SK-N-SH treated with all-trans-retinoic acid at 6 μM for 48 hours (cell line): ENCODE data around the gene LY9.

Source experiments
- ATAC-seq: fragments of 200-7000 bp; cut with Tn5 transposase; 3 replicates; pipeline ENCODE4 v1.9.1; 2020; ENCODE audit warnings: mild to moderate bottlenecking, moderate library complexity
- BACH2 ChIP-seq: fragments of 250-450 bp; sonication (Bioruptor Pico); IDR thresholded peaks from 2 replicates; pipeline ENCODE4 v1.9.0; 2021; ENCODE audit warnings: mild to moderate bottlenecking, borderline replicate concordance
- CSDC2 ChIP-seq: fragments of 250-450 bp; sonication (Bioruptor Pico); IDR thresholded peaks from 2 replicates; pipeline ENCODE4 v1.5.0; 2020; ENCODE audit warnings: mild to moderate bottlenecking, moderate library complexity
- ESRRG ChIP-seq: fragments of 250-450 bp; sonication (Bioruptor Pico); IDR thresholded peaks from 2 replicates; pipeline ENCODE4 v1.6.1; 2021; ENCODE audit warnings: mild to moderate bottlenecking
- GLIS3 ChIP-seq: fragments of 250-450 bp; sonication (Bioruptor Pico); IDR thresholded peaks from 2 replicates; pipeline ENCODE4 v1.5.0; 2020; ENCODE audit warnings: mild to moderate bottlenecking, moderate library complexity
- ISL1 ChIP-seq: fragments of 250-450 bp; sonication (Bioruptor Pico); IDR thresholded peaks from 2 replicates; pipeline ENCODE4 v2.1.2; 2022; ENCODE audit warnings: mild to moderate bottlenecking, moderate library complexity
- PPARA ChIP-seq: fragments of 250-450 bp; sonication (Bioruptor Pico); IDR thresholded peaks from 2 replicates; pipeline ENCODE4 v1.5.0; 2020; ENCODE audit warnings: mild to moderate bottlenecking, borderline replicate concordance
- RARB ChIP-seq: fragments of 250-450 bp; sonication (Bioruptor Pico); IDR thresholded peaks from 2 replicates; pipeline ENCODE4 v1.8.0; 2021; ENCODE audit warnings: mild to moderate bottlenecking, moderate library complexity
- TCF4 ChIP-seq: fragments of 250-450 bp; sonication (Bioruptor Pico); IDR thresholded peaks from 2 replicates; pipeline ENCODE4 v1.8.0; 2021; ENCODE audit warnings: mild to moderate bottlenecking, moderate library complexity, borderline replicate concordance
- TOX ChIP-seq: fragments of 250-450 bp; sonication (Bioruptor Pico); IDR thresholded peaks from 2 replicates; pipeline ENCODE4 v1.8.0; 2021; ENCODE audit warnings: mild to moderate bottlenecking, moderate library complexity, borderline replicate concordance
- ZFP3 ChIP-seq: fragments of 250-450 bp; sonication (Bioruptor Pico); IDR thresholded peaks from 2 replicates; pipeline ENCODE4 v1.5.0; 2020; ENCODE audit warnings: mild to moderate bottlenecking, moderate library complexity
- ZNF565 ChIP-seq: fragments of 450-650 bp; formaldehyde crosslinking; conservative IDR thresholded peaks from 2 replicates; pipeline ENCODE4 v1.5.0; 2020; ENCODE audit warnings: low read depth, mild to moderate bottlenecking, moderate library complexity
- ZNF70 ChIP-seq: fragments of 450-650 bp; formaldehyde crosslinking; IDR thresholded peaks from 2 replicates; pipeline ENCODE4 v1.5.0; 2020; ENCODE audit warnings: mild to moderate bottlenecking, moderate library complexity
- ZNF8 ChIP-seq: fragments of 450-650 bp; formaldehyde crosslinking; IDR thresholded peaks from 2 replicates; pipeline ENCODE4 v1.5.0; 2020; ENCODE audit warnings: mild to moderate bottlenecking, moderate library complexity
- TF ChIP-seq, protein P1 (sequence below): fragments of 250-450 bp; sonication (Bioruptor Pico); IDR thresholded peaks from 2 replicates; pipeline ENCODE4 v1.5.1; 2021; ENCODE audit warnings: mild to moderate bottlenecking, moderate library complexity
- TF ChIP-seq, protein P2 (sequence below): fragments of 250-450 bp; sonication (Bioruptor Pico); IDR thresholded peaks from 2 replicates; pipeline ENCODE4 v1.8.0; 2021; ENCODE audit warnings: low read depth, mild to moderate bottlenecking, moderate library complexity, borderline replicate concordance
- TF ChIP-seq, protein P3 (sequence below): fragments of 250-450 bp; sonication (Bioruptor Pico); IDR thresholded peaks from 2 replicates; pipeline ENCODE4 v1.5.0; 2020; ENCODE audit warnings: mild to moderate bottlenecking, moderate library complexity

The LY9 gene, protein sequence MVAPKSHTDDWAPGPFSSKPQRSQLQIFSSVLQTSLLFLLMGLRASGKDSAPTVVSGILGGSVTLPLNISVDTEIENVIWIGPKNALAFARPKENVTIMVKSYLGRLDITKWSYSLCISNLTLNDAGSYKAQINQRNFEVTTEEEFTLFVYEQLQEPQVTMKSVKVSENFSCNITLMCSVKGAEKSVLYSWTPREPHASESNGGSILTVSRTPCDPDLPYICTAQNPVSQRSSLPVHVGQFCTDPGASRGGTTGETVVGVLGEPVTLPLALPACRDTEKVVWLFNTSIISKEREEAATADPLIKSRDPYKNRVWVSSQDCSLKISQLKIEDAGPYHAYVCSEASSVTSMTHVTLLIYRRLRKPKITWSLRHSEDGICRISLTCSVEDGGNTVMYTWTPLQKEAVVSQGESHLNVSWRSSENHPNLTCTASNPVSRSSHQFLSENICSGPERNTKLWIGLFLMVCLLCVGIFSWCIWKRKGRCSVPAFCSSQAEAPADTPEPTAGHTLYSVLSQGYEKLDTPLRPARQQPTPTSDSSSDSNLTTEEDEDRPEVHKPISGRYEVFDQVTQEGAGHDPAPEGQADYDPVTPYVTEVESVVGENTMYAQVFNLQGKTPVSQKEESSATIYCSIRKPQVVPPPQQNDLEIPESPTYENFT

DNA sequence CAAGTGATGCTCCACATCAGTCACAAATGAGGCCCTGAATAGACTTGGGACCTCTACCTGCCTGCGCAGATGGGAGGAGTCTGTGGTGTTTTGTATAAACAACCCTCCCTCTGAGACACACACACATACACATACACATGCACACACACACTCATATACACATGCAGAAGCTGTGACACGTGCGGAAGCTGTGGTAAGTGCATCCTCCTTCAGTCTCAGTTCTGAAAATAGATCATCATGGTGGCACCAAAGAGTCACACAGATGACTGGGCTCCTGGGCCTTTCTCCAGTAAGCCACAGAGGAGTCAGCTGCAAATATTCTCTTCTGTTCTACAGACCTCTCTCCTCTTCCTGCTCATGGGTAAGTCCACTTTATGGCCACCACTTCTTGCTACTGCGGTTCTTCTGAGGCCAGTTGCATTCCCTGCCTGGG lies at the start of gene LY9:
LY9 (plus strand) TSS at position 224 of the 433 bp plus-strand sequence; CDS start at position 238, 14 bp downstream.
- no peak for TF ChIP-seq ZNF70 (CRISPR knock-in tag)
- no peak for TF ChIP-seq ZFP3 (CRISPR knock-in tag)
- TF ChIP-seq, protein P1, sequence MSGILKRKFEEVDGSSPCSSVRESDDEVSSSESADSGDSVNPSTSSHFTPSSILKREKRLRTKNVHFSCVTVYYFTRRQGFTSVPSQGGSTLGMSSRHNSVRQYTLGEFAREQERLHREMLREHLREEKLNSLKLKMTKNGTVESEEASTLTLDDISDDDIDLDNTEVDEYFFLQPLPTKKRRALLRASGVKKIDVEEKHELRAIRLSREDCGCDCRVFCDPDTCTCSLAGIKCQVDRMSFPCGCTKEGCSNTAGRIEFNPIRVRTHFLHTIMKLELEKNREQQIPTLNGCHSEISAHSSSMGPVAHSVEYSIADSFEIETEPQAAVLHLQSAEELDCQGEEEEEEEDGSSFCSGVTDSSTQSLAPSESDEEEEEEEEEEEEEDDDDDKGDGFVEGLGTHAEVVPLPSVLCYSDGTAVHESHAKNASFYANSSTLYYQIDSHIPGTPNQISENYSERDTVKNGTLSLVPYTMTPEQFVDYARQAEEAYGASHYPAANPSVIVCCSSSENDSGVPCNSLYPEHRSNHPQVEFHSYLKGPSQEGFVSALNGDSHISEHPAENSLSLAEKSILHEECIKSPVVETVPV (CRISPR knock-in tag): no peak
- no peak for TF ChIP-seq TCF4 (CRISPR knock-in tag)
- TF ChIP-seq, protein P2, sequence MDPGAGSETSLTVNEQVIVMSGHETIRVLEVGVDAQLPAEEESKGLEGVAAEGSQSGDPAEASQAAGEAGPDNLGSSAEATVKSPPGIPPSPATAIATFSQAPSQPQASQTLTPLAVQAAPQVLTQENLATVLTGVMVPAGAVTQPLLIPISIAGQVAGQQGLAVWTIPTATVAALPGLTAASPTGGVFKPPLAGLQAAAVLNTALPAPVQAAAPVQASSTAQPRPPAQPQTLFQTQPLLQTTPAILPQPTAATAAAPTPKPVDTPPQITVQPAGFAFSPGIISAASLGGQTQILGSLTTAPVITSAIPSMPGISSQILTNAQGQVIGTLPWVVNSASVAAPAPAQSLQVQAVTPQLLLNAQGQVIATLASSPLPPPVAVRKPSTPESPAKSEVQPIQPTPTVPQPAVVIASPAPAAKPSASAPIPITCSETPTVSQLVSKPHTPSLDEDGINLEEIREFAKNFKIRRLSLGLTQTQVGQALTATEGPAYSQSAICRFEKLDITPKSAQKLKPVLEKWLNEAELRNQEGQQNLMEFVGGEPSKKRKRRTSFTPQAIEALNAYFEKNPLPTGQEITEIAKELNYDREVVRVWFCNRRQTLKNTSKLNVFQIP (CRISPR knock-in tag): no peak
- ATAC-seq: no peak

DNA sequence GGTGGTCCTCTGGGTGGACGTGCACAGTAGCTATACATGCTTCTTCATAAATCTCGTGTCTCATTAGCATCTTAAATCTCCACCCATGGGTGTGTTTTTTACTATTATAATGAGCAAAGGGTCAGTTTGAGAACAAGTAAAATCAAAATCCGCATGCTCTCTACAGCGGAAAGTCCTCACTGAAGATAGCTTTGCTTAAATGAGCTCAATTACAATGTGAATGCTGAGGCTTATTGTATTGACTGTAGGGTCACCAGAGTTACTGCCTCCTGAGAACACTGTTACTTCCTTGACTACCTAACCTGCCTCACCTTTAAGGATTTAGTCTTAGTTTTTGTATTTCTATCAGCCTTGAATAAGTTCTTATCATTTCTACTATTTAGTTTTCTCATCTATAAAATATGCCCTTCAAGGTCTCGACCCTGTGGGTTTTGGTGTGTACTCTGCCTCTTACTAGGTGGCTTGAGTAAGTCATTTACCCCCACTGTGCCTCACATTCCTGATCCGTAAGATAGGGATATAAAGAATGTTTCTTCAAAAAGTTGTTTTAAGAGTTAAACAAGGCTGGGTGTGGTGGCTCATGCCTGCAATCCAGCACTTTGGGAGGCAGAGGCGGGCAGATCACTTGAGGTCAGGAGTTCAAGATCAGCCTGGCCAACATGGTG lies 49.0 kb upstream of the LY9 start:
- TF ChIP-seq GLIS3 (CRISPR knock-in tag): no peak
- TF ChIP-seq ZNF8 (CRISPR knock-in tag): no peak
- TF ChIP-seq ISL1 (CRISPR knock-in tag): no peak
- TF ChIP-seq PPARA (CRISPR knock-in tag): no peak
- no peak for ATAC-seq

DNA sequence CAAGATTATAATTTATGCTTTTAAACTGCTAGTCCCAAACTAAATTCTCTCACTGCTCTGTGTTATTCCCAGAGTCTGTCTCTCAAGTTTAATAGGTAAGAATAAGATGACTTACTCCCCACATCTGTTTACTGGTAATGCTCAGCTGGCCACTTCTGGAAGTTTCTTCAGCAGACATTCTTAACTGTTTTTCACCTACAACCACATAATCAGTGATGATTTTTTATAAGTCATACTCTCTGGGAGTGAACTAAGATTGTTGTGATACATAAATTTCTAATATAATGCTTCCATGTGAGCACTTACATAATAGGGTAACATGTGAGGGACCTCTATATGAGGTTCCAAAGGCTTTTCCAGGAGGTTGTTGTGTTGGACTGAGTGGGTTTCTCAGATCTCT lies 48.3 kb upstream of the LY9 start:
- ATAC-seq: no peak
- TF ChIP-seq GLIS3 (CRISPR knock-in tag) (no peak), ZNF565 (CRISPR knock-in tag) (no peak), TOX (CRISPR knock-in tag) (no peak)
- TF ChIP-seq, all 23 proteins: peak for 0

DNA sequence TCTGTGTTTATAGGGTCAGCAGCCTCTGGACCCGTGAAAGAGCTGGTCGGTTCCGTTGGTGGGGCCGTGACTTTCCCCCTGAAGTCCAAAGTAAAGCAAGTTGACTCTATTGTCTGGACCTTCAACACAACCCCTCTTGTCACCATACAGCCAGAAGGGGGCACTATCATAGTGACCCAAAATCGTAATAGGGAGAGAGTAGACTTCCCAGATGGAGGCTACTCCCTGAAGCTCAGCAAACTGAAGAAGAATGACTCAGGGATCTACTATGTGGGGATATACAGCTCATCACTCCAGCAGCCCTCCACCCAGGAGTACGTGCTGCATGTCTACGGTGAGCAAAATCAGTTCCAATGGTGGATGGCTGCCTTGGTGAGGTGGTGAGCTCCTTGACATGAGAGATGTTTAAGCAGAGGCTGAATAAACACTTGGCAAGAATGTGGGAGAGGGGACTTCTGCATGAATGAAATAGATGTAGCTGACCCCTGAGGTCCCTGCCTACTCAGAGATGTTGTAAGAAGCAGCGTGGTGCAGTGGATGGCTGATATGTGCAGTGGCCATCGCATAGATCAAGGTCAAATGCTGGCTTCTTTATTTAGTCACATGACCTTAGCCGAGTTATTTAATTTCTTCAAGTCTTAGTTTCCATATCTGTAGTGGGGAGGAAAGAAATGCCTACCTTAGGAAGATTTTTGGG lies 47.6 kb upstream of the LY9 start:
- TF ChIP-seq RARB: no peak
- TF ChIP-seq, protein P3, sequence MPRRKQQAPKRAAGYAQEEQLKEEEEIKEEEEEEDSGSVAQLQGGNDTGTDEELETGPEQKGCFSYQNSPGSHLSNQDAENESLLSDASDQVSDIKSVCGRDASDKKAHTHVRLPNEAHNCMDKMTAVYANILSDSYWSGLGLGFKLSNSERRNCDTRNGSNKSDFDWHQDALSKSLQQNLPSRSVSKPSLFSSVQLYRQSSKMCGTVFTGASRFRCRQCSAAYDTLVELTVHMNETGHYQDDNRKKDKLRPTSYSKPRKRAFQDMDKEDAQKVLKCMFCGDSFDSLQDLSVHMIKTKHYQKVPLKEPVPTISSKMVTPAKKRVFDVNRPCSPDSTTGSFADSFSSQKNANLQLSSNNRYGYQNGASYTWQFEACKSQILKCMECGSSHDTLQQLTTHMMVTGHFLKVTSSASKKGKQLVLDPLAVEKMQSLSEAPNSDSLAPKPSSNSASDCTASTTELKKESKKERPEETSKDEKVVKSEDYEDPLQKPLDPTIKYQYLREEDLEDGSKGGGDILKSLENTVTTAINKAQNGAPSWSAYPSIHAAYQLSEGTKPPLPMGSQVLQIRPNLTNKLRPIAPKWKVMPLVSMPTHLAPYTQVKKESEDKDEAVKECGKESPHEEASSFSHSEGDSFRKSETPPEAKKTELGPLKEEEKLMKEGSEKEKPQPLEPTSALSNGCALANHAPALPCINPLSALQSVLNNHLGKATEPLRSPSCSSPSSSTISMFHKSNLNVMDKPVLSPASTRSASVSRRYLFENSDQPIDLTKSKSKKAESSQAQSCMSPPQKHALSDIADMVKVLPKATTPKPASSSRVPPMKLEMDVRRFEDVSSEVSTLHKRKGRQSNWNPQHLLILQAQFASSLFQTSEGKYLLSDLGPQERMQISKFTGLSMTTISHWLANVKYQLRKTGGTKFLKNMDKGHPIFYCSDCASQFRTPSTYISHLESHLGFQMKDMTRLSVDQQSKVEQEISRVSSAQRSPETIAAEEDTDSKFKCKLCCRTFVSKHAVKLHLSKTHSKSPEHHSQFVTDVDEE (CRISPR knock-in tag): no peak
- ATAC-seq: peak; percentile 36

DNA sequence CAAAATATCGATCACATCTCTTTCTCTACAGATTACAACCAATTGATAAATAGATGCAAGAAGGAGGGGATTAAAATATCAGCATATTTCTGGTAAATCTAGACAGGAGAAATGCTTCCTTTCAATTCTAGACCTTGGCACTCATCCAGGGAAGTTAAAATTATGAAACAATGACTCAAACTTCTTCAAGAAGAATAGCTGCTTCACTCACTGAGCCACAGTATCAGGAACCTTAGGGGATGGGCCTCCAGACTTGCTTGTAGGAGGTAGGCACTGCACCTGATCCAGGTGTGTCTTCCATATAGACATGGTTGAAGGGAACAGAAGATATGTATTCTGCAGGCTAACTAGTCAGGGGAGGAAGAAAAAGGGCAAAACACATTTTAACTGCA lies 47.1 kb upstream of the LY9 start:
- ATAC-seq: no peak
- TF ChIP-seq ZNF565 (CRISPR knock-in tag): no peak
- no peak for TF ChIP-seq BACH2 (CRISPR knock-in tag)
- no peak for TF ChIP-seq ESRRG (CRISPR knock-in tag)
- no peak for TF ChIP-seq ZNF70 (CRISPR knock-in tag)
- TF ChIP-seq, protein P2 (CRISPR knock-in tag): no peak
- no peak for TF ChIP-seq TOX (CRISPR knock-in tag)
- no peak for TF ChIP-seq ZNF8 (CRISPR knock-in tag)
- no peak for TF ChIP-seq ISL1 (CRISPR knock-in tag)
- TF ChIP-seq CSDC2 (CRISPR knock-in tag): no peak
